Muscle of arm (tissue), 12 donors: Measurements from ENCODE around the gene C16orf74. TPM values are rescaled to one million over a fixed set of nuclear protein-coding genes. Genes with fewer than 3 reads are reported as not detected.

Source experiments
- DNase-seq: peaks from one replicate; pipeline ENCODE4 v3.0.0-alpha.2; 2013
- polyA plus RNA-seq, 12 donors: library from polyadenylated mRNA; unstranded; fragments of 120-200 nt; gene quantifications; one replicate each; pipeline ENCODE4 v1.2.1, GENCODE V29; 2013; ENCODE audit not compliant: insufficient read length in 12 of 12

The C16orf74 gene
- polyA plus RNA-seq, 12 donors = 0.48 to 10.1 (median 1.1) TPM; not detected in 2

DNA sequence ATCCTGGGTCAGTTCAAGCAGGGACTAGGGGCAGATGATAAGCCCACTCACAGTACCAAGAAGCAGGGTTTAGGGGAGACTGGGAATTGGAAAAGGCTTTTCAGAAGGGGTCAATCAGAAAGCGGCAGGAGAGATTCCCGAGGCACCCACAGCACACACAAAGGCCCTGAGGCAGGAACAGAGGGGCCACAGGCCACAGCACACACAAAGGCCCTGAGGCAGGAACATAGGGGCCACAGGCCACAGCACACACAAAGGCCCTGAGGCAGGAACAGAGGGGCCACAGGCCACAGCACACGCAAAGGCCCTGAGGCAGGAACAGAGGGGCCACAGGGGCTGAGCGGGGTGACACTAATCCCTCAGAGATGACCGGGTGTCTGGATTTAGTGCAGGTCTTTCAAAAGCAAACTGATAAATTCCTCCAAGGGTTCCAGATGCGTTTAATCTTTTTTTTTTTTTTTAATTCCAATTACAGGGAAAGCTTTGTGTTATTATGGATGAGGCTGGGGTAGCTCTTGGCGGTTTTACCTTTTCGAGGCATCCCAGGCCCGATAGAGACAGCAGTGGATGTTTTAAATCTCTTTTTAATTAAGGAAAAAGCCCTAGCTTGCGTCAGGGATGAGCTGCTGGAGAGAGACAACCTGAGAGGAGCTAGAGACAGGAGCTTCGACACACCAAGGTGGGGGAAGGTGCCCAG lies 31.1 kb downstream of the C16orf74 start:
- DNase-seq = no peak

DNA sequence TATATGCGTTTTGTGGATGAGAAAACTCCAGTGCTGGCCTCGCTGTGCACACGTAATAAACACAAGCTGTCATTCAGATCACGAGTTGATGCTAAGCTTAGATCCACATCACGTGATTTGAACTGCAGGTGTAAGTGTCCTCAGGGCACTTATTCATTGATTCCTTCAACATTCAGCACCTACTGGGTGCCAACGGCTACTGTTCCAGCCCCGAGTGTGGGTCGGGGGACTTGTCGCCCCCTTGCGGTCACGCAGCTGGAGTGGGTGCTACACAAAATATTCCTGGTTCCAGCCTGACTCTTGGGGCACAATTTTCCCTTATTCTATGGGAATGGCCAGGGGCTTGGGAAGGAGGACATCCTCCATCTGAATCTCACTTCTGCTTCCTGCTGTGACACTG lies 32.2 kb downstream of the C16orf74 start:
- DNase-seq = no peak

DNA sequence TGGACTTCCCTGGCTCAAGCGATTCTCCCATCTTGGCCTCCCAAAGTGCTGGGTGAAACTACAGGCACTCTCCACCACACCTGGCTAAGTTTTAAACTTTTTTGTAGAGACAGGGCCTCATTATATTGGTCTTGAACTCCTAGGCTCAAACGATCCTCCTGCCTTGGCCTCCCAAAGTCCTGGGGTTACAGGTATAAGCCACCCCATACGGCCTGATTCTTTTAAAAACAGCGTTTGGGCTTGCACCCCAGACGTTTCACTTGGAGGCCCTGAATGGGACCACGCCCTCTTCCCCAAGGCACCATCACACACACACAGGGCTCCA lies 32.8 kb downstream of the C16orf74 start:
- DNase-seq = no peak

DNA sequence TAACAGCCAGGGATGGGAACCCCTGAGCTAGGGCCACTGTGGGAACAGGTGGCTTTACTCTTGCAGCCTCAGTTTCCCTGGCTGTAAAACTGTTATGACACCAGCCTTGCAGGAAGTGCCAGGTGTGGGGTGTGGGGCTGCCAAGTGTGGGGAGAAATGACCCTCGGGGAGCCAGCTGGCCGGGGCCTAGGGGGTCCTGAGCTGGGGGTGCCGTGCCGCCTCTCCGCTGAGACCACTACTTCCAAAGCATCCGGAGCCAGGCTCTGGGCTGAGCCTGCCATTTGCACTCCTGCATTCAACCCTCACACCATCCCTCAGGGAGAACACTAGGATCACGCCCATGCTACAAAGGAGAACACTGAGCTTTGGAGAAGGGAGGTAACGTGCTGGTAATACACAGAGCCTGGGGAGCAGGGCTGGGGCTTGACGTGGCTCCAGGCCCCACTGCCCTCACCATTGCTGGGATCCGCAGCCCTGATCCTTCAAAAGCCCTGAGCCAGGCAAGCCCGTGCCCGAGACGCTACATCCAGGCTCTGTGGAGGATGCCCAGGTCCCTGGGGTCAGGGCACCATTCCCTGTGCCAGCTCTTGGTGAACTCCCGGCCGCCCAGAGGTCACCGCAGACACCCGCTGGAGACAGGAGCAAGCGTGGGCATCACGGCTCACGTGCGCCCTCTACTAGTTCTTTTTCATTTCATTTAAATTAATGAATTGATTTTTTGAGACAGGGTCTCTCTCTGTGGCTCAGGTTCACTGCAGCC lies 33.3 kb downstream of the C16orf74 start:
- DNase-seq = peak; percentile 70

DNA sequence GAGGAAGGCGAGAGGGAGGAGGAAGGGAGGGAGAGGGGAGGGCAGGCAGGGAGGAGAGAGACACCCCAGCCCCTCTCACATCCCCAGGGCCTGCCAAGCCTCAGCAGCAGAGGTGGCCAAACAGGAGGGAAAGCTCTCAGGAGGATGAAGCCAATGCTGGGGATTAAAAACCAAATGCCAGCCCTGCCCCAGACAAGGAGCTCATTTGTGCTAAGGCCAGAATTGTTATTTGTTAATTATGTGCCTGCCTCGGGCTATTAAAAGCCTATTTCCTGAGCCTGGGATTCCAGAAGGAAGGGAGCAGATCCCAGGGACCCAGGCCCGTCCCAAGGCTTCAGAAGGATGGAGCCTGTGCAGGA lies 34.2 kb downstream of the C16orf74 start:
- DNase-seq = no peak

DNA sequence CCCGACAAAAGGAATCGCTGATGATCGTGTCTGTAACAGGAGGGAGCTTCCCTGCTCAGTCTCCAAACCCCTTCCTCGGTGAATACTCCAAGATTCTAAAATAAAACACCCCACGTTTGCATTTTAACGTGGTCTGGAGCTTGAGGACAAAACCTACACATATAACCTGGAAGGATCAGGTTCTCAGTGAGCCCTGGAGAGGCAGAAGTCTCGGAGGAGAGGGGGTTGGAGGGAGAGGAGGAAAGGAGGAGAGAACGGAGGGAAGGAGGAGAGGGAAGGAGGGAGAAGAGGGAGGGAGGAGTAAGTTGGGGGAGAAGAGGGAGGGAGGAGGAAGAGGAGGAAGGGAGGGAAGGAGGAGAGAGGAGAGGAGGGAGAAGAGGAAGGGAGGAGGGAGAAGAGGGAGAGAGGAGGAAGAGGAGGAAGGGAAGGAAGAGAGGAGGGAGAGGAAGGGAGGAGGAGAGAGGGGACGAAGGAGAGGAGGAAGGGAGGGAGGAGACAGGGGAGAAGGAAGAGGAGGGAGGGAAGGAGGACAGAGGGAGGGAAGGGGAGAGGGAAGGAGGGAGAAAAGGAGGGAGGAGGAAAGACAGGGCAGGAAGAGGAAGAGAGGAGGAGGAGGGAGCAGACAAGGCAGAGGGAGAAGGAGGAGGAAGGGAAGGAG lies 34.7 kb downstream of the C16orf74 start:
- no peak for DNase-seq

DNA sequence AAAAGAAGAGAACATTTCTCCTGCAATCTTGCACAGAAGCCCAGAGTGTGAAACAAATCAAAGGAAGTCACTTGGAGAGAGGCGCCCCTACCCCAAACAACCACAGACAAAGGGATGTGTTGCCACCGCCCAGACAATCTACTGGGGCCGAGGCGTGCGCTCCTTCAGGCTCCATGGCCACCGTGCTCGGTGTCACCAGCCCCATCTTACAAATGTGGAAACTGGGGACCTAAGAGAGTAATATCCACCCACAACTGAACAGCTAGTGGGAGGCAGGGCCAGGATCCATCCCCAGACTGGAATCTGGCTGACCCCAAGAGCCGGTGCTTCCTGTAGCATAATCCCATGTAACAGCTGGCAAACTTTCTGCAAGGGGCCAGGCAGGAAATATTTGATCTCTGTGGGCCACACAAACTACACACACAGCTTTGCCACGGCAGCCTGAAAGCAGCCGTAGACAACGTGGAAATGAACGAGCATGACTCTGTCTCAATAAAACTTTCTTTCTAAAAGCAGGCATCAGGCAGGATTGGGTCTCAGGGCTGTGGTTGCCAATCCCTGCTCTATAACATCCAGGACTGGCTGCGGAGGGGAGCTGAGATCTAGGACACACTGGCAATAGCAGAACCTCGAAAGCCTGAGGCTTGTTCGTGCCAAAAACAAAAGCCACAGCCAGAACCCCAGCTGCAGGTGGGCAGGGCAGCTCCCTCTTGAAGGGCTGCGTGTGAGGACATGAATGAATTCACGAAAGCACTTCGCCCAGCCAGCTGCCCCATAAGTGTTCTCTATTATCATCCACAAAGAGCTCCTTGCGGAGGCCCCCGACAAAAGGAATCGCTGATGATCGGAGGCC lies 35.5 kb downstream of the C16orf74 start:
- DNase-seq = peak; percentile 59

DNA sequence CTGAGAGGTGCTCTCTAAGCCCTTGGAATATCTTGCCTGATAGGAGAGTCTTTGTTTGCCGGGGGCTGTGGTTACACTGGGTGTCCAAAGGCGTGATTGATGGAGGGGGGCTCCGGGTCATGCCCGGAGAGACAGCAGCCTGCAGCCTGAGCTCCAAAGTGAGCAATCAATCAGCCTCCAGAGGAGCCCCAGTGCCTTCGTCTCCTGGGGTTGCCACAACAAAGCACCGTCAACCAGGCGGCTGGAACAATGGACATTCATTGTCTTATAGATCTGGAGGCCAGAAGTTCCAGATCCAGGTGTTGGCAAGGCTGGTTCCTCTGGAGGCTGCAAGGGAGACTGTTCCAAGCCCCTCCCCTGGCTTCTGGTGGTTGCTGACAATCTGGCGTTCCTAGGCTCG lies 38.1 kb downstream of the C16orf74 start:
- no peak for DNase-seq

GRCh38 chr16:85711982-85712587 lies 38.8 kb downstream of the C16orf74 start:
- DNase-seq = no peak

DNA sequence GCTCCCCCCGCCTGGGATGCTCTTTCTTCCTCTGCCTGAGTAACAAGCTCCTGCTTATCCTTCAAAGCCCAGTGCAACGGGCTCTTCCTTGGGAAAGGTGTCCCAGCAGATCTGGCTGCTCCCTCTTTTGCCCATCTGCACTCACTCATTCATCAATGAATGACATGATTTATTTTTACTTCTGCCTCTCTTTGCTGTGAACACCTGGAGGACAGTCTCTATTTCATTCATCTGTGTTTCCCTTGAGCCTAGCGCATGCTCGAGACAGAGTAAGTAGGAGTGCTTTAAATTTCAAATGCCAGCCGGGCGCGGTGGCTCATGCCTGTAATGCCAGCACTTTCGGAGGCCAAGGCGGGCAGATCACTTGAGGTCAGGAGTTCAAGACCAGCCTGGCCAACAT lies 40.2 kb downstream of the C16orf74 start:
- DNase-seq = no peak

DNA sequence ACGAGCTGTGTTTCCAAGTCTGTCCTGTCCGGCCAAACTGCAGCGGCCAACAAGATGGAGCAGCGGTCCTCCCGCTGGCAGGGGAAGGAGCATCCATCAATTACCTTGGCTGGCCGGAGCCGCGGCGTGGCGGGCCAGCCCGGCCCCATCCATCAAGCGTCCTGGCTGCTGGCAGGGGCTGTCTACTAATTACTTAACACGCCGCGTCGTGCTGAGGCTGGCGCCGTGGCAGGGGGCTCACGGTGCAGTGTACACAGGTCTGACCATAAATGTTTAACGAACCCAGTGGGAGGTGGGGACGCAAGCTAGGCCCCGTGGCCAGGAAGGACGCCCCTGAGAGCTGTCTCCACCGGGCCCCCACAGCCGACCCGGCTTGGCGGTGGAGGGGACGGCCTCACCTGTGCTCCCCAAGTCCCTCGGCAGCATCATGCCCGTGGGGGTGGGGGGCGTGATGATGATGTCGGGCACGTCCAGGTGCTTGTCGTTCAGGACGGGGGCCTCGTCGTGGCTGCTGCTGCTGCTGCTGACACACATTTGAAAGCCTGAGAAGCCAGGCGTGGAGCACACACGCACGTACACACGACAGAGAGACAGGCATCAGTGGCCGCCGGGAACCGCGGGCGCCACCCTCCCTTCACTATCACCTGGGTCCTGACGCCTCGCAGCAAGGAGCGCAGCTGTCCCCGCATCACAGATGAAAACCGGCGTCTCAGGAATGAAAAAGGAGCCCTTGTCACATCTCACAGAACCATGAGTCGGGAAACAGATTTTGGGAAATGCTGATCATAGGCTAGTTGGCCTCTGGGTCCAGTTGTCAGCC lies 40.9 kb downstream of the C16orf74 start:
- no peak for DNase-seq

- no peak for DNase-seq
Observed at GRCh38 chr16:85708338-85708737, 42.6 kb downstream of the C16orf74 start.

DNA sequence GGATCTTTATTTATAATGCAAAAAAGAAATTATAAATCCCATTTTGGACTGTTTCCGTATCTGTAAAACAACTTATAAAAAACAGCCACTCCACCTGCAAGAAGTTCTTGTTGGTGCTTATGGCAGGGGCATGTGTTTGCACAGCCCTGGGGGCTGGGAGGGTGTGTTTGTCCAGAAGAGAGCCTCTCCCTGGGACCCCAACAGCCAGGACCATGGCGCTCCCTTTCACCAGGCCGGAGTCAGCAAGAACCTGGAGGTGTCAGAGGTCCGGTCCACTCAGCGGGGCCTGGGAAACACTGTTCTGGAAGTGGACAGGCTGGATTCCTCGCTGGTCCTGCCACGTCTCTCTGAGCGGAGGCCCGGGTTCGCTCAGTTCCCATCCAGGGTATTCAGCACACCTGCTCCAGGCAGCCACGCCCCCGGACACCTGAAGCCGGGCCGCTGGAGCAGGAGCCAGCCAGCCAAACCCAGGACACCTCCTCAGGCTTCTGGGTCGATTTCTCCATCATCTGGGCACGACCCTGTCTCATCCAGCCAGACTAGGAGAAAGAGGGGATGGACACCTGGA lies 43.3 kb downstream of the C16orf74 start:
- no peak for DNase-seq

DNA sequence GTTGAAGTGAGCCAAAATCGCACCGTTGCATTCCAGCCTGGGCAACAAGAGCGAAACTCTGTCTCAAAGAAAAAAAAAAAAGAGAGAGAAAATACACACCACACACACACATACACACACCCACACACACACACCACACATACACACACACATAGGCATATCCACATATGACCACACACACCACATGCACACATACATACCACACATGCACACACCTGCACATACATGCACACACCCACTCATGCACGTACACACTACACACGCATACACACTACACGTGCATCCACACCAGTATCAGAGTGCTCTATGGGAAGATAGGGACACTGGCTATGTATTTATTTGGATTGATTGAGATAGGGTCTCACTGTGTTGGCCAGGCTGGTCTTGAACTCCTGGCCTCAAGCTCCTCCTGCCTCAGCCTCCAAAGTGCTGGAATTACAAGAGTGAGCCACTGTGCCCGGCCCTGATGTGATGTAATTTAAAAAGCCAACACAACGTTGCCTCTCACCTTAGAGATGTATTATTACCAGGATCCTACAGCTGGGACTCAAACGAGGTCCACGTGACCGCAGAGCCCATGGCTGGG lies 44.4 kb downstream of the C16orf74 start:
- DNase-seq = no peak

GRCh38 chr16:85704900-85705846 lies 45.7 kb downstream of the C16orf74 start:
- no peak for DNase-seq

DNA sequence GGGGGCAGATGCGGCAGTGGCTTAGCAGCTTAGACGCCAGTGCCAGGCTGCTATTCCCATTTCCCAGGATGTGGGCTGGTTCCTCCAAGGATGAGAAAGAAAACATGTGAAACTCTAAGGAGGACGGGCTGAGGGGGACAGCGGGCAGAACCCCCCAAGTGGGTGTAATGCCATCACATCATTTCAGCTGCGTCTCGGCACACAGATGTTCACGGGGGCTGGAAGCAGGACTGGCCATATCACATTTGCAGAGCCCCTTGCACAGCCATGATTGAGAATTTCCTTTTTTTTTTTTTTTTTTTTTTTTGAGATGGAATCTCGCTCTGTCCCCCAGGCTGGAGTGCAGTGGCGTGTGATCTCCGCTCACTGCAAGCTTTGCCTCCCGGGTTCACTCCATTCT lies 46.9 kb downstream of the C16orf74 start:
- DNase-seq = no peak

DNA sequence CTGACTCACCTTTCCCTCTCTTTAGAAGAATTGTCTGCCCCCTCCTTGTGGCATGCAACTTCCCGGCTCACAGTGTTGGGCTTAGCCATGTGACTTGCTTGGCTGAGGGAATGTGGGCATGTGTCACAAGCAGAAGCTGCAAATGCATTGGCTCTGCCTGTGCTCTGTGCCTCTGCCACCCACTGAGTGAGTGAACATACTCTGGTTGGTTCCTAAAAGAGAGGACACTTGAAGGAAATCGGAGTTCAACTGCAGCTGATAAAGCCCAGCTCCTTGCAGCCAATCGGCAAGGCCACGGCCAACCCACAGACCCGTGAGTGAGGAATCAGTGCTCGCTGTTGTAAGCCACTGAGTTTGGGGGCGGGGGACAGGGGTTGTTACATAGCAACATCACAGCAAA lies 51.3 kb downstream of the C16orf74 start:
- no peak for DNase-seq

DNA sequence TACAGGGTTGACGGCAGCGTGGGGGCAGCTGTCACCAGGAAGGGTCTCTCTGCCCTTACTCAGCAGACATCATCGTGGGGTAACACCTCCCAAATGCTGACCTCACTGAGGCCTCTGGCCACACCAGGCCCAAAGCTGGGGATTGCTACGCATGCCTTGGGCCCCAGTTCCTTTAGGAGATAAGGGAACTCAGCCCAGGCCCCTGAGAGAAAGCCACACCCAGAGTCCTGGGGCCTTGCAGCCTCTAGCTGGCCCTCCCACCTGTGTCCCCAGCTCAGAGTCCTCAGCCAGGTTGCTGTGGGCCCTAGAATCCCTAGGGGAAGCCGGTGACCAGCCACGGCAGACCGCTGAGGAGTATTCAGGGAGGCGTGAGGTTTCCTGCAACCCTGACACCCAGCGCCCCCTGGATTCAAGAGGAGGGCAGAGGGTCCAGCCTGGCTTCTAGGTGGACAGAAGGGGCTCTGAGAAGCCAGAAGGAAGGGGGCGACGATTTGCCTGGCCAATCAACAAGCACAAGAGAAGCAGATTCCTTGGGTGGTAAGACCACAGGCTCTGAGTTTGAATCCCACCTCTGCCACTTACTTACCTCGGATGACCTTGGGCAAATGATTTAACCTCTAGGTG lies 51.8 kb downstream of the C16orf74 start:
- DNase-seq = no peak
